H1 (cell line): Measurements from ENCODE around the gene ITGB1BP1. TPM values are rescaled to one million over a fixed set of nuclear protein-coding genes. Genes with fewer than 3 reads are reported as not detected.

Experiments used
- CTCF ChIA-PET: fragments of 300-600 bp; sonication (Branson Sonifier 250); formaldehyde crosslinking; loops from one replicate; lab custom pipeline; 2021; ENCODE audit not compliant: partially characterized antibody; lab: Charles Lee
- POLR2A ChIA-PET: fragments of 300-600 bp; sonication (Branson Sonifier 250); formaldehyde crosslinking; loops from one replicate; lab custom pipeline; 2021; ENCODE audit warnings: inconsistent platforms; ENCODE audit not compliant: partially characterized antibody; lab: Charles Lee
- DNase-seq, 2 experiments: peaks; one replicate each; pipeline versions ENCODE4 v3.0.0 to v3.0.0-alpha.2; 2010 to 2022; ENCODE audit warnings: low spot score in 2 of 2, low read depth in 1 of 2, mixed read lengths in 1 of 2
- FAIRE-seq: peaks from 2 replicates; lab custom pipeline; 2011; peaks lifted over from hg19 to GRCh38; lab: Jason Lieb, UNC
- H2AFZ ChIP-seq: 2 replicates; pipeline ENCODE4 v1.8.1; 2012; ENCODE audit warnings: low read length, inconsistent platforms
- H2AK5ac ChIP-seq: 2 replicates; pipeline ENCODE4 v1.6.1; 2013; ENCODE audit warnings: low read depth, low read length
- H2BK120ac ChIP-seq: replicated peaks from 2 replicates; pipeline ENCODE3; 2013; ENCODE audit warnings: low read depth, low read length, inconsistent platforms
- H2BK12ac ChIP-seq: 2 replicates; pipeline ENCODE4 v1.6.1; 2013; ENCODE audit warnings: low read depth, low read length
- H2BK15ac ChIP-seq: 2 replicates; pipeline ENCODE4 v1.6.1; 2013; ENCODE audit warnings: low read length
- H2BK20ac ChIP-seq: 2 replicates; pipeline ENCODE4 v1.6.1; 2013; ENCODE audit warnings: low read length
- H2BK5ac ChIP-seq: 2 replicates; pipeline ENCODE4 v1.6.1; 2013; ENCODE audit warnings: low read depth, low read length
- H3K14ac ChIP-seq: 2 replicates; pipeline ENCODE4 v1.6.1; 2013; ENCODE audit warnings: inconsistent platforms; ENCODE audit not compliant: insufficient read length
- H3K18ac ChIP-seq: 2 replicates; pipeline ENCODE4 v1.6.1; 2013; ENCODE audit warnings: low read length; ENCODE audit errors: extremely low read depth
- H3K23ac ChIP-seq: 2 replicates; pipeline ENCODE4 v1.6.1; 2013; ENCODE audit warnings: inconsistent platforms; ENCODE audit not compliant: insufficient read length
- H3K23me2 ChIP-seq: 2 replicates; pipeline ENCODE4 v1.6.1; 2013; ENCODE audit warnings: low read depth, low read length
- H3K27ac ChIP-seq: 2 replicates; pipeline ENCODE4 v1.6.1; 2011; ENCODE audit warnings: low read depth, low read length, inconsistent platforms
- H3K27me3 ChIP-seq, 4 experiments: replicated peaks in 1 of 4; 1 replicate in 1 of 4; 2 replicates in 3 of 4; pipeline versions ENCODE4 v1.6.1 to v1.8.1; 2011 to 2013; ENCODE audit warnings: low read length in 3 of 4, mild to moderate bottlenecking in 3 of 4, inconsistent platforms in 2 of 4, mixed read lengths in 2 of 4, moderate library complexity in 1 of 4; ENCODE audit not compliant: control insufficient read depth in 3 of 4, insufficient read depth in 3 of 4; ENCODE audit errors: extremely low read depth in 1 of 4
- H3K36me3 ChIP-seq, 4 experiments: 2 replicates each; pipeline versions ENCODE4 v1.6.1 to v1.8.1; 2011 to 2013; ENCODE audit warnings: mild to moderate bottlenecking in 4 of 4, low read length in 3 of 4, moderate library complexity in 2 of 4, control low read depth in 1 of 4, inconsistent platforms in 1 of 4; ENCODE audit not compliant: insufficient read depth in 4 of 4, control insufficient read depth in 2 of 4
- H3K4ac ChIP-seq: replicated peaks from 2 replicates; pipeline ENCODE3; 2013; ENCODE audit warnings: low read length, low read depth, mixed read lengths, inconsistent platforms; ENCODE audit not compliant: insufficient read length
- H3K4me1 ChIP-seq, 4 experiments: replicated peaks in 1 of 4; 1 replicate in 1 of 4; 2 replicates in 3 of 4; pipeline versions ENCODE4 v1.6.1 to v1.8.1; 2011 to 2013; ENCODE audit warnings: low read length in 3 of 4, inconsistent platforms in 2 of 4, mixed read lengths in 1 of 4; ENCODE audit not compliant: insufficient read depth in 4 of 4, control insufficient read depth in 3 of 4
- H3K4me2 ChIP-seq, 2 experiments: 2 replicates each; pipeline versions ENCODE4 v1.6.1 to v1.8.1; 2011 to 2013; ENCODE audit warnings: low read depth in 2 of 2, low read length in 2 of 2, control low read depth in 1 of 2, inconsistent platforms in 1 of 2, mild to moderate bottlenecking in 1 of 2; ENCODE audit not compliant: insufficient read depth in 1 of 2
- H3K4me3 ChIP-seq, 4 experiments: fragments of 200-600, 300-600 bp in 1 of 4; sonication (generic), shearing (Covaris generic), sonication (Bioruptor Twin) in 1 of 4; 2 replicates each; pipeline versions ENCODE4 v1.5.1 to v1.8.1; 2011 to 2016; ENCODE audit warnings: low read length in 4 of 4, low read depth in 3 of 4, control low read depth in 2 of 4, inconsistent platforms in 2 of 4, mild to moderate bottlenecking in 2 of 4, mixed read lengths in 1 of 4, moderate library complexity in 1 of 4; ENCODE audit not compliant: insufficient read depth in 2 of 4; ENCODE audit errors: extremely low read depth in 1 of 4
- H3K56ac ChIP-seq: replicated peaks from 2 replicates; pipeline ENCODE3; 2013; ENCODE audit warnings: low read depth, mild to moderate bottlenecking, mixed read lengths, low read length, inconsistent platforms; ENCODE audit not compliant: insufficient read length
- H3K79me1 ChIP-seq: 2 replicates; pipeline ENCODE4 v1.6.1; 2013; ENCODE audit warnings: low read depth, low read length, control low read depth
- H3K79me2 ChIP-seq, 2 experiments: 2 replicates each; pipeline versions ENCODE4 v1.6.1 to v1.8.1; 2012 to 2013; ENCODE audit warnings: low read length in 2 of 2, mild to moderate bottlenecking in 2 of 2, inconsistent platforms in 1 of 2; ENCODE audit not compliant: insufficient read depth in 2 of 2, control insufficient read depth in 1 of 2
- H3K9ac ChIP-seq, 4 experiments: replicated peaks in 1 of 4; 1 replicate in 1 of 4; 2 replicates in 3 of 4; pipeline versions ENCODE4 v1.6.1 to v1.8.1; 2011 to 2013; ENCODE audit warnings: low read depth in 3 of 4, low read length in 3 of 4, control low read depth in 2 of 4, mild to moderate bottlenecking in 2 of 4, moderate library complexity in 2 of 4, inconsistent platforms in 1 of 4; ENCODE audit errors: extremely low read depth in 1 of 4
- H3K9me3 ChIP-seq, 2 experiments: 2 replicates each; pipeline versions ENCODE4 v1.6.1 to v1.8.1; 2012 to 2013; ENCODE audit warnings: mild to moderate bottlenecking in 2 of 2, moderate library complexity in 2 of 2, control low read depth in 1 of 2, inconsistent platforms in 1 of 2, low read depth in 1 of 2, low read length in 1 of 2, mixed read lengths in 1 of 2; ENCODE audit not compliant: insufficient read depth in 2 of 2
- H4K20me1 ChIP-seq, 2 experiments: replicated peaks in 1 of 2; 2 replicates each; pipeline versions ENCODE3 to v1.8.1; 2011 to 2013; ENCODE audit warnings: inconsistent platforms in 2 of 2, low read length in 2 of 2, mild to moderate bottlenecking in 1 of 2; ENCODE audit not compliant: insufficient read depth in 2 of 2, control insufficient read depth in 1 of 2
- H4K5ac ChIP-seq: 2 replicates; pipeline ENCODE4 v1.6.1; 2013; ENCODE audit warnings: low read length, low read depth, mixed read lengths, inconsistent platforms; ENCODE audit not compliant: insufficient read length
- H4K8ac ChIP-seq: 2 replicates; pipeline ENCODE4 v1.8.0; 2013; ENCODE audit warnings: mild to moderate bottlenecking, moderate library complexity, low read length, inconsistent platforms; ENCODE audit not compliant: insufficient read depth; ENCODE audit errors: extremely low read depth
- H4K91ac ChIP-seq: replicated peaks from 2 replicates; pipeline ENCODE3; 2013; ENCODE audit warnings: low read length, mixed read lengths, inconsistent platforms; ENCODE audit not compliant: insufficient read length
- CTBP2 ChIP-seq: IDR thresholded peaks from 2 replicates; pipeline ENCODE4 v1.7.0; 2011; ENCODE audit warnings: borderline replicate concordance, mild to moderate bottlenecking, moderate library complexity, mixed read lengths, low read length; ENCODE audit not compliant: insufficient read depth, insufficient read length
- CTCF ChIP-seq, 3 experiments: IDR thresholded peaks; 1 replicate in 2 of 3; 2 replicates in 1 of 3; pipeline versions ENCODE4 v1.5.1 to v1.6.1; 2011; ENCODE audit warnings: low read length in 3 of 3, mild to moderate bottlenecking in 3 of 3, inconsistent platforms in 2 of 3, low read depth in 1 of 3, moderate library complexity in 1 of 3; ENCODE audit not compliant: insufficient read depth in 1 of 3; ENCODE audit errors: control extremely low read depth in 1 of 3
- GTF2F1 ChIP-seq: IDR thresholded peaks from 2 replicates; pipeline ENCODE4 v1.6.1; 2012; ENCODE audit warnings: low read depth, low read length, improper control_type of control experiment, borderline replicate concordance
- NANOG ChIP-seq: IDR thresholded peaks from 2 replicates; pipeline ENCODE4 v1.6.1; 2011; ENCODE audit warnings: low read length, low read depth, mild to moderate bottlenecking, inconsistent platforms; ENCODE audit not compliant: insufficient read depth, poor library complexity, severe bottlenecking
- PHF8 ChIP-seq: fragments of 200-600 bp; sonication (generic); conservative IDR thresholded peaks from 2 replicates; pipeline ENCODE4 v1.7.1; 2012; ENCODE audit warnings: low read depth, mild to moderate bottlenecking, inconsistent platforms, low read length, moderate library complexity
- RBBP5 ChIP-seq: IDR thresholded peaks from 2 replicates; pipeline ENCODE4 v1.7.1; 2012; ENCODE audit warnings: low read depth, mild to moderate bottlenecking, inconsistent platforms, low read length, moderate library complexity, borderline replicate concordance
- SAP30 ChIP-seq: fragments of 300-600 bp; sonication (generic); IDR thresholded peaks from 2 replicates; pipeline ENCODE4 v1.7.1; 2012; ENCODE audit warnings: low read length, moderate library complexity, mild to moderate bottlenecking, inconsistent platforms; ENCODE audit not compliant: insufficient read depth, insufficient replicate concordance
- TBP ChIP-seq: IDR thresholded peaks from 2 replicates; pipeline ENCODE4 v1.6.1; 2011; ENCODE audit warnings: low read depth, low read length, improper control_type of control experiment
- TCF12 ChIP-seq: IDR thresholded peaks from 2 replicates; pipeline ENCODE4 v1.6.1; 2011; ENCODE audit warnings: low read depth, mild to moderate bottlenecking, low read length
- TEAD4 ChIP-seq: IDR thresholded peaks from 2 replicates; pipeline ENCODE4 v1.6.1; 2012; ENCODE audit warnings: low read depth, low read length, inconsistent platforms, mixed read lengths
- WGBS, 2 experiments: shearing (Covaris generic) in 1 of 2; methylation state at CpG; one replicate each; pipeline versions ENCODE4 v1.1.6 to v1.1.7; 2013 to 2015; ENCODE audit warnings: low lambda C conversion rate in 2 of 2, mixed read lengths in 2 of 2, inconsistent platforms in 1 of 2, low coverage in 1 of 2, missing lambda C conversion rate in 1 of 2; ENCODE audit not compliant: insufficient replicate concordance in 2 of 2, insufficient coverage in 1 of 2, insufficient read length in 1 of 2; ENCODE audit errors: extremely low coverage in 1 of 2, missing lambda C conversion rate in 1 of 2; 5-methylcytosine and 5-hydroxymethylcytosine counted together
- polyA plus RNA-seq, 7 experiments: library from polyadenylated mRNA; depleted of rRNA in 3 of 7; stranded (reverse) in 5 of 7; unstranded in 2 of 7; fragments of >200 nt in 5 of 7; fragments of 200-250 nt in 2 of 7; gene quantifications; 1 replicate in 5 of 7; 2 replicates in 1 of 7; 4 replicates in 1 of 7; pipeline versions ENCODE4 v1.2.1 to v1.2.3, GENCODE V29; 2011 to 2013; ENCODE audit warnings: missing spikeins in 2 of 7, mixed read lengths in 2 of 7
- total RNA-seq: library from RNA; stranded (reverse); fragmentation: NEBNext Ultra II Directional; extraction: Animal tissue kit (Norgen Biotek cat#: 25700); gene quantifications from 2 replicates; pipeline ENCODE4 v1.2.1, GENCODE V29; 2021

ITGB1BP1 gene
- total and polyA plus RNA-seq, 2 of the 8 experiments (the other 6 are each of a cell fraction or from before 2014, with no cell fraction given), result 16.1 to 45.4 TPM

GRCh38 chr2:9415516-9416169, 7.7 kb downstream of the ITGB1BP1 start:
- H3K79me2 ChIP-seq, result peaks cover 0 to 4% of the 10 kb centered on the region in 2 experiments; a peak in 1 of 4 replicates
- no peak overlapping the region for H3K9ac ChIP-seq
- H4K20me1 ChIP-seq, result no peaks in the 10 kb centered on the region
- H3K4ac ChIP-seq, result no peak overlapping the region
- no peaks in the 10 kb centered on the region for H3K23me2 ChIP-seq
- no peak overlapping the region for H2BK5ac ChIP-seq
- H3K23ac ChIP-seq, result no peak overlapping the region
- H3K56ac ChIP-seq, result no peak overlapping the region
- no peak overlapping the region for H3K14ac ChIP-seq
- H3K27me3 ChIP-seq, result no peaks in the 10 kb centered on the region
- H2BK15ac ChIP-seq, result no peak overlapping the region
- H3K4me1 ChIP-seq, result no peaks in the 10 kb centered on the region
- no peak overlapping the region for H2BK12ac ChIP-seq
- no peaks in the 10 kb centered on the region for H3K9me3 ChIP-seq
- POLR2A ChIA-PET, result no interaction called here
- H4K8ac ChIP-seq, result no peak overlapping the region
- H2BK120ac ChIP-seq, result no peak overlapping the region
- CTCF ChIA-PET, result interaction anchor here (0.9 to 1.8 kb wide), 3 partner anchors 210 to 277 kb away, joined by 3 to 4 read pairs (median 3); no protein-coding TSS in a partner anchor
- no peak overlapping the region for H3K4me3 ChIP-seq
- H2AK5ac ChIP-seq, result no peak overlapping the region
- no peak overlapping the region for H2BK20ac ChIP-seq
- WGBS, 2 experiments, result 91% methylated on average over 15 of the region's 16 CpGs; no CpG with 5 or more reads in 1 of the 2 experiments
- DNase-seq, result no peak
- no peak overlapping the region for H3K18ac ChIP-seq
- no peak overlapping the region for H4K91ac ChIP-seq
- no peaks in the 10 kb centered on the region; a peak in 1 of 8 replicates for H3K36me3 ChIP-seq
- H3K4me2 ChIP-seq, result no peak overlapping the region
- H2AFZ ChIP-seq, result no peak overlapping the region
- H3K79me1 ChIP-seq, result no peaks in the 10 kb centered on the region; the same call in none of the 2 replicates
- H3K27ac ChIP-seq, result no peak overlapping the region
- no peak overlapping the region for H4K5ac ChIP-seq
- no peak for FAIRE-seq
- TF ChIP-seq GTF2F1, result no peak
- no peak for TF ChIP-seq TEAD4
- no peak for TF ChIP-seq TBP
- no peak for TF ChIP-seq RBBP5
- TF ChIP-seq CTBP2, result no peak
- TF ChIP-seq CTCF (IDR thresholded peaks at IDR 0.05; ENCODE audit: control extremely low read depth in 1 of 3, insufficient read depth in 1 of 3, low read depth in 1 of 3, low read length in 3 of 3), result no peak
- no peak for TF ChIP-seq SAP30
- no peak for TF ChIP-seq TCF12
- no peak for TF ChIP-seq NANOG
- TF ChIP-seq PHF8, result no peak
